GM12875 (cell line): Measurements from ENCODE around the gene TMED10.

ENCODE experiments used
- H3K4me3 ChIP-seq: one replicate; pipeline ENCODE4 v1.5.1; 2011; ENCODE audit warnings: low read depth, low read length, control low read depth
- CTCF ChIP-seq: IDR thresholded peaks from 2 replicates; pipeline ENCODE4 v1.5.1; 2011; ENCODE audit warnings: low read depth, mild to moderate bottlenecking, control low read depth, inconsistent platforms, low read length, moderate library complexity, borderline replicate concordance; ENCODE audit not compliant: insufficient read depth

The TMED10 gene

GRCh38 chr14:75176142-75176820 is at the start of gene TMED10:
TMED10 (minus strand) TSS chr14:75176612; CDS start chr14:75176579, 33 bp downstream.
- H3K4me3 ChIP-seq, result peak within 1 kb of the TSS; percentile 93
- 0 out of 2 replicates have a peak, but pooled peaks have one; percentile 21 for TF ChIP-seq CTCF

- H3K4me3 ChIP-seq, result no peak overlapping the region
- TF ChIP-seq CTCF, result no peak
These were observed 48.1 kb upstream of the TMED10 start for GRCh38 chr14:75224561-75224960.

- H3K4me3 ChIP-seq, result no peak overlapping the region
- no peak for TF ChIP-seq CTCF
These were observed 47.3 kb upstream of the TMED10 start for GRCh38 chr14:75223664-75224154.

- no peak for TF ChIP-seq CTCF
- no peak overlapping the region for H3K4me3 ChIP-seq
These were observed 45.8 kb upstream of the TMED10 start for GRCh38 chr14:75222208-75222701.

- TF ChIP-seq CTCF, result no peak
- H3K4me3 ChIP-seq, result no peak overlapping the region
These were observed 45.4 kb upstream of the TMED10 start for GRCh38 chr14:75221797-75222196.

GRCh38 chr14:75220156-75220555 is 43.7 kb upstream of the TMED10 start:
- H3K4me3 ChIP-seq, result no peak overlapping the region
- TF ChIP-seq CTCF, result no peak

- no peak for TF ChIP-seq CTCF
- H3K4me3 ChIP-seq, result no peak overlapping the region
These were observed 41.2 kb upstream of the TMED10 start for GRCh38 chr14:75217508-75218206.
